ENCODE data around the gene TWF1.

Gene TWF1

DNA sequence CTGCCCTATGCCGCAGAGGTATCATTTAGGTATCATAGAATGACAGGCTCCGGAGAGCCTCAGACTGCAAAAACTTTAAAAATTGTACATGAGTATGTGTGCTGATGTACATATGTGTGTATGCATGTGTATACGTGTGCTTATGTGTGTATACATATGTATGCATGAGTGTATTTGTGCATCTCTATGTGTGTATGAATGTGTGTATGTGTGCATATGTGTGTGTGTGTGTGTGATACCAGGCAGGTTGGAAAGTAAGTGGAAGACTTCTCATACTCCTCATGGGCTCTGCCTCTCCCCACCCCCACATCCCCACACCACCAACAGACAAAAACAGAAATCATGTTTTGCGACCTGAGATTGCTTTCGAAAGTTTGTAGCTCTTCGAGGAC, 29.1 kb upstream of the TWF1 start:
- Histone ChIP-seq H3K36me3 (ENCODE audit: control insufficient read depth, insufficient read depth, low read length) (no peaks in the 10 kb centered on the region), H3K4me3 (ENCODE audit: low read length) (peak overlapping the region; percentile 97; the same call in 1 of the 2 replicates), H3K27ac (ENCODE audit: low read length) (no peak overlapping the region), H3K4me1 (ENCODE audit: control insufficient read depth, insufficient read depth, low read length) (no peaks in the 10 kb centered on the region), H3K27me3 (ENCODE audit: control insufficient read depth, insufficient read depth, low read length) (peaks cover 8% of the 10 kb centered on the region; the same call in 1 of the 2 replicates), H3K9me3 (ENCODE audit: control insufficient read depth, insufficient read depth, low read length) (no peaks in the 10 kb centered on the region)
- no CpG with 5 or more reads among the region's 6 CpGs for WGBS (ENCODE audit: insufficient coverage, insufficient read length)
- DNase-seq (ENCODE audit: low read depth, low spot score) = no peak

DNA sequence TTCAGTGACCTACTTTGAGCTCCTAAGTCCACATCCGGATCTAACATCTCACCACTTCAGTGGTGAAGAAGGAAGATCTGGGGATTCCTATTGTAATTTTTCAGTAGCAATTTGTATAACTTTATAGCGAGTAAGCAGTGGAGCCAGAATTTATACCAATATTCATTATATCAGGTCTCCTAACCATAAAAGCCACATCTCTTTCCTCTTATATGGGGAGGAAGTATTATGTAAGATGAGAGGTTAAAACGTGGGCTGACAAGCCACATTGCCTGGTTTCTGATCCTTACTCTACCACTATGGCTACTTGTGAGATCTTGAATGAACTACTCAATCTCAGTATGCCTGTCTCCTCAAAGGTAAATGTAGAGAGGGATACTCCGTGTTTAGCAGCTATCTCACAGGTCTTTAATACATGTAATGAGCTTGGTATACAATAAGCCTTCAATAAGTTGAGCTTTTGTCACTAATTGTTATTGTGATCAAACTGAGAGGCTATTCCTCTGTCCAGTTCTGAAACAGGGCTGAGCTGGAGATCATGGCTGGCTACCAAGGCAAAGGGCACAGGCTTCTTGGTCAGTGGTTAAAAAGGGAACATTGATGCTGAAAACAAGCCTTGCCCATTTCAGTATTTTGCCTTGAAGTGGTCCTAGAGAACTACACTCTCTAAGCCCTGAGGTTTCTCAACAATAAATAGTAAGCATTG, 26.5 kb upstream of the TWF1 start:
- H3K27me3 ChIP-seq (ENCODE audit: control insufficient read depth, insufficient read depth, low read length) = peaks cover 8% of the 10 kb centered on the region; the same call in 1 of the 2 replicates
- no peak for DNase-seq (ENCODE audit: low read depth, low spot score)
- H3K27ac ChIP-seq (ENCODE audit: low read length) = no peak overlapping the region
- no peaks in the 10 kb centered on the region for H3K4me1 ChIP-seq (ENCODE audit: control insufficient read depth, insufficient read depth, low read length)
- H3K4me3 ChIP-seq (ENCODE audit: low read length) = no peak overlapping the region
- WGBS (ENCODE audit: insufficient coverage, insufficient read length) = no CpG with 5 or more reads among the region's 4 CpGs
- no peaks in the 10 kb centered on the region for H3K36me3 ChIP-seq (ENCODE audit: control insufficient read depth, insufficient read depth, low read length)
- no peaks in the 10 kb centered on the region for H3K9me3 ChIP-seq (ENCODE audit: control insufficient read depth, insufficient read depth, low read length)

DNA sequence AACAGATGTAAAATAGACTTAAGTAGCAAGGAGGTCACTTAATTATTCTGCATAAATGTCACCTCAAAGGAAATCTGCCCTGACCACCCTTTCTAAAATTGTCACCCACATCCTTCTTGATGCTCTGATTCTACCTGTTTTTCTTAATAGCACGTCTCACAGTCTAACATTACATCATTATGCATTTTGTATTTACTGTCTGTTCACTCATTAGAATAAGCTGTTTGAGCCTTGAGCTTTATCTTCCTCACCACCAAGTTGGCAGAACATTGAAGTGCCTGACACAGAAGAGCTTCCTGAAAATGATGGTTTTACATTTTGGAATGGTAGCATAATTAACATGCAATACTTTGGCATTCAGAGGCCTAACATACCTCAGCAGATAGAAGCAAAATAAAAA, 21.0 kb upstream of the TWF1 start:
- H3K4me3 ChIP-seq (ENCODE audit: low read length) = no peak overlapping the region
- DNase-seq (ENCODE audit: low read depth, low spot score) = no peak
- no CpG with 5 or more reads among the region's 1 CpG for WGBS (ENCODE audit: insufficient coverage, insufficient read length)

DNA sequence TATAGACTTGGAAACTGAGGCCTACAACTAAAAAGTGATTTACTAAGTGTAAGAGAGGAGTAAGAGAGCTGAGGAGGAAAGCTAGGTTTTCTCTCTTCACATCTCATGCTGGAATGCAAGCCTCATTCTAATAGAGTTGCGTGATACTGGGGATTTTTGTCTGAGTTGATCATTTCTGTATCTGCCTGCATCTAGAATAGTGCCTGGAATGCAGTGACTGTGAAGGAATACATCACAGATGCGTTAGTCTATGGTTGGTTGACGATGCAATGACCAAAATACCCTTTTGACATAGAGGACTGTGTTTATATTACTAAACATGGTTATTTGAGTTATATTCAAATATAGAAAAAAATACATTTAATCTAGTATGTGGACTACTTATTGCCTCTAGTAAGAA, 20.6 kb upstream of the TWF1 start:
- H3K9me3 ChIP-seq (ENCODE audit: control insufficient read depth, insufficient read depth, low read length) = no peaks in the 10 kb centered on the region
- no CpG with 5 or more reads among the region's 3 CpGs for WGBS (ENCODE audit: insufficient coverage, insufficient read length)
- H3K4me1 ChIP-seq (ENCODE audit: control insufficient read depth, insufficient read depth, low read length) = no peaks in the 10 kb centered on the region; the same call in 1 of the 2 replicates
- DNase-seq (ENCODE audit: low read depth, low spot score) = no peak
- H3K27ac ChIP-seq (ENCODE audit: low read length) = no peak overlapping the region
- H3K27me3 ChIP-seq (ENCODE audit: control insufficient read depth, insufficient read depth, low read length) = no peaks in the 10 kb centered on the region
- no peaks in the 10 kb centered on the region for H3K36me3 ChIP-seq (ENCODE audit: control insufficient read depth, insufficient read depth, low read length)
- no peak overlapping the region for H3K4me3 ChIP-seq (ENCODE audit: low read length)

More for the DNA sequence above, 21.0 kb upstream of the TWF1 start:
- Histone ChIP-seq H3K27ac (ENCODE audit: low read length) (no peak overlapping the region), H3K9me3 (ENCODE audit: control insufficient read depth, insufficient read depth, low read length) (no peaks in the 10 kb centered on the region), H3K27me3 (ENCODE audit: control insufficient read depth, insufficient read depth, low read length) (no peaks in the 10 kb centered on the region), H3K36me3 (ENCODE audit: control insufficient read depth, insufficient read depth, low read length) (no peaks in the 10 kb centered on the region), H3K4me1 (ENCODE audit: control insufficient read depth, insufficient read depth, low read length) (no peaks in the 10 kb centered on the region; the same call in 1 of the 2 replicates)

DNA sequence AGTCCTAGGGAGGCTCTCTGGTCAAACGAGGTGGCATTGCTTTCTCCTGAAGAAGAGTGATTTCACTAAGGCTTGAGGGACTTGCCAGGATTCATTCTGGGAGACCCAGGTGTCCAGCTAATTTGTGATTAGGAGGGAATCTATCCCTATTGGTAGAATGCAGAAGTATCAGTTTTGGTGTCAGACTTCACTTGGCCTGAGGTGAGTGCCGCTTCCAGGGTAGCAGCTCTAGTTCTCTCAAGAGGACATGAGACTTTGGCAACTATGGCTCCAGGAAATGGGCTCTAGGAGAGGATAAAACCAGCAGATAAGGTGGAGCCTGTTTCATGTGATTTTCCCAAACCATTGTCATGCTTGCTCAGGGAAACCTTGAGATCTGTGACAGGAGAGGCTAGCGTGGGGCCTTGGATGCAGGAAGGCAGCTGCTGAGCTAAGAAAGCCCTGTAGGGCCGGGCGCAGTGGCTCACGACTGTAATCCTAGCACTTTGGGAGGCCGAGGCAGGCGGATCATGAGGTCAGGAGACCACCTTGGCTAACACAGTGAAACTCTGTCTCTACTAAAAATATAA, 18.2 kb upstream of the TWF1 start:
- Histone ChIP-seq H3K36me3 (ENCODE audit: control insufficient read depth, insufficient read depth, low read length) (no peaks in the 10 kb centered on the region), H3K4me3 (ENCODE audit: low read length) (no peak overlapping the region), H3K9me3 (ENCODE audit: control insufficient read depth, insufficient read depth, low read length) (no peaks in the 10 kb centered on the region), H3K27ac (ENCODE audit: low read length) (no peak overlapping the region), H3K27me3 (ENCODE audit: control insufficient read depth, insufficient read depth, low read length) (no peaks in the 10 kb centered on the region), H3K4me1 (ENCODE audit: control insufficient read depth, insufficient read depth, low read length) (no peaks in the 10 kb centered on the region; the same call in 1 of the 2 replicates)
- WGBS (ENCODE audit: insufficient coverage, insufficient read length) = no CpG with 5 or more reads among the region's 8 CpGs
- DNase-seq (ENCODE audit: low read depth, low spot score) = no peak

DNA sequence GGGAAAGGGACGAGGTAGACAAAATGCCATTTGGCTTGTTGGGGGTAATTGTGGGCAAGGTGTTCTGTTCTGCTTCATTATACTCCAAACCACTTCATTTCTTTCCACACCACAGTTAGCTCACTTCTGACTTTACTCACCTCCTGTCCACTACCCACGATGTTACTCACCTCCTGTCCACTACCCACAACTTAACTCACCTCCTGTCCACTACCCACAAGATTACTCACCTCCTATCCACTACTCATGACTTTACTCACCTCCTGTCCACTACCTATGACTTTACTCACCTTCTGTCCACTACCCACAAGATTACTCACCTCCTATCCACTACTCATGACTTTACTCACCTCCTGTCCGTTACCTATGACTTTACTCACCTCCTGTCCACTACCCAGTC, 10.1 kb upstream of the TWF1 start:
- Histone ChIP-seq H3K4me1 (ENCODE audit: control insufficient read depth, insufficient read depth, low read length) (no peaks in the 10 kb centered on the region), H3K36me3 (ENCODE audit: control insufficient read depth, insufficient read depth, low read length) (no peaks in the 10 kb centered on the region), H3K9me3 (ENCODE audit: control insufficient read depth, insufficient read depth, low read length) (no peaks in the 10 kb centered on the region), H3K27ac (ENCODE audit: low read length) (no peak overlapping the region), H3K27me3 (ENCODE audit: control insufficient read depth, insufficient read depth, low read length) (no peaks in the 10 kb centered on the region), H3K4me3 (ENCODE audit: low read length) (no peak overlapping the region)
- WGBS (ENCODE audit: insufficient coverage, insufficient read length) = no CpG with 5 or more reads among the region's 3 CpGs
- DNase-seq (ENCODE audit: low read depth, low spot score) = no peak

DNA sequence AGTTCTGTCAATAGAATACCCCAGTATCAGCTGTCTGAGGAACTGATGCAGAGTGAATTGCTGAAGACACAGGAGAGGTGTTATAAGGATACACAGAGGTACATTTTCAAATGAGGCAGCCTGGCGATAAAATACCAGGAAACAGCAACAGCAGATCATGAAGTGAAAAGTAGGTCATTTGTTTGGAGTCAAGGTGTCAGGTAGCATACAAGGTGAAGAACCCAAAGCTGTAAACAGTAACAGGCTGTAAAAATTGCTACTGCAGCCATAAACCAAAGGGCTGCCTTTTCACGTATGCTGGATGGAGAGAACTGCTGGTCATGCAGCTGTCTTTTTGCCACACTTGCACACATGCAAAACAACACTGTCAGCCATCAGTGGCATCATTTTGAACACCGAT, 9.3 kb upstream of the TWF1 start:
- DNase-seq (ENCODE audit: low read depth, low spot score) = no peak
- no peak overlapping the region for H3K4me3 ChIP-seq (ENCODE audit: low read length)
- no peaks in the 10 kb centered on the region for H3K9me3 ChIP-seq (ENCODE audit: control insufficient read depth, insufficient read depth, low read length)
- H3K27me3 ChIP-seq (ENCODE audit: control insufficient read depth, insufficient read depth, low read length) = no peaks in the 10 kb centered on the region
- no CpG with 5 or more reads among the region's 3 CpGs for WGBS (ENCODE audit: insufficient coverage, insufficient read length)
- no peak overlapping the region for H3K27ac ChIP-seq (ENCODE audit: low read length)
- H3K36me3 ChIP-seq (ENCODE audit: control insufficient read depth, insufficient read depth, low read length) = no peaks in the 10 kb centered on the region
- no peaks in the 10 kb centered on the region for H3K4me1 ChIP-seq (ENCODE audit: control insufficient read depth, insufficient read depth, low read length)

DNA sequence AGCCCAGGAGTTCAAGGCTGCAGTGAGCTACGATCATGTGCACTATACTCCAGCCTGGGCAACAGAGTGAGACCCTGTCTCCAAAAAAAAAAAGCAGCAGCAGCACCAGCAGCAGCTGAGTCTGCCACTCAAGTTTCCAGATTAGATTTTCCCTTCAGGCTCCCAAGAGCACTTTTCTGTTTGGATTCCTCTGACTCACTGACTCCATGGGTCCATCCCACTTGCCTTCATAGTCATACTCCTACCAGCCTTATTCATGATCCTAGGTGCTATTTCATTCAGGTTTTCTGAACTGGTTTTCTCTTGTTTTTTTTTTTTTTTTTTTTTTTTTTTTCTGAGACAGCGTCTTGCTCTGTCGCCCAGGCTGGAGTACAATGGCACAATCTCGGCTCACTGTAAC, 6.8 kb upstream of the TWF1 start:
- Histone ChIP-seq H3K9me3 (ENCODE audit: control insufficient read depth, insufficient read depth, low read length) (no peaks in the 10 kb centered on the region), H3K27ac (ENCODE audit: low read length) (no peak overlapping the region), H3K4me1 (ENCODE audit: control insufficient read depth, insufficient read depth, low read length) (no peaks in the 10 kb centered on the region), H3K27me3 (ENCODE audit: control insufficient read depth, insufficient read depth, low read length) (no peaks in the 10 kb centered on the region), H3K4me3 (ENCODE audit: low read length) (no peak overlapping the region), H3K36me3 (ENCODE audit: control insufficient read depth, insufficient read depth, low read length) (no peaks in the 10 kb centered on the region)
- no CpG with 5 or more reads among the region's 4 CpGs for WGBS (ENCODE audit: insufficient coverage, insufficient read length)
- no peak for DNase-seq (ENCODE audit: low read depth, low spot score)

DNA sequence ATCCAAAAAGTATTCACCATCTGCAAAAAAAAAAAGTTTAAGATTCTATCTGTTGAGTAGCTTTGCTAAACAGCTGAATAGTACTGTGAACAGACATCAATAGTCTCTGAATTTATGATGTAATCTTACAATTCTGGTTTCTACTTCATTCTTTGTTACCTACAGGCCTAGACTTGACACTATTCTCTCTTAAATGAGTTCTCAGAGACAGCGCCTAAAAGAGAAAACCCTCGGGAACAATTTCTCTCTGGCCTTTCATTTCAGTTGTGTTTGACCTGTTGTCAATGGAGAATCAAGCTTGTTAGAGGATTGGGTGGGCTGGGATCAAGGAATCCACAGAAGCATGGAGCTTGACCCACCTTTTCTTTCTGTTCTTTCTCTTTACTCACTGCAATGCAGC, 5.9 kb upstream of the TWF1 start:
- Histone ChIP-seq H3K4me3 (ENCODE audit: low read length) (no peak overlapping the region), H3K4me1 (ENCODE audit: control insufficient read depth, insufficient read depth, low read length) (no peaks in the 10 kb centered on the region), H3K36me3 (ENCODE audit: control insufficient read depth, insufficient read depth, low read length) (no peaks in the 10 kb centered on the region), H3K27ac (ENCODE audit: low read length) (no peak overlapping the region), H3K27me3 (ENCODE audit: control insufficient read depth, insufficient read depth, low read length) (no peaks in the 10 kb centered on the region), H3K9me3 (ENCODE audit: control insufficient read depth, insufficient read depth, low read length) (no peaks in the 10 kb centered on the region)
- DNase-seq (ENCODE audit: low read depth, low spot score) = no peak
- no CpG with 5 or more reads among the region's 2 CpGs for WGBS (ENCODE audit: insufficient coverage, insufficient read length)

DNA sequence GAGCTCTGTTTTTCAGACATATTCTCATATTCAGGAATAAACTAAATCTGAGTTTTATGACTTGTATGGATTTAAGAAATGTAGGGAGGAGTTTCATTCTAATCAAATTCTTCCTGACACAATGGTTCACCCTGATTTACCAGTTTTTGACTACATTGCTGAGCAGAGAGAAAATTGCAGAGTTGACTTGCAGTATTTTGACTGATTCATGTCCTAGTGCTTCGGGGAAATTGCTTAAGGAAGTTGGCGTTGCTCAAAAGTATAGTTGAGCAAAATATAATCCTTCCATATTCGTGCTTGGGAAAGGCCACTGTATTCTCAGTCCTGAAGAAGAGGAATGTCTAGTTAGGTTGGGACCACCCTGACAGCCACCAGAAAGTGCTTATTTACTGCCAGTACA, 1.3 kb upstream of the TWF1 start:
- H3K4me1 ChIP-seq (ENCODE audit: control insufficient read depth, insufficient read depth, low read length) = no peaks in the 10 kb centered on the region
- WGBS (ENCODE audit: insufficient coverage, insufficient read length) = no CpG with 5 or more reads among the region's 3 CpGs
- no peaks in the 10 kb centered on the region for H3K27me3 ChIP-seq (ENCODE audit: control insufficient read depth, insufficient read depth, low read length)
- no peak for DNase-seq (ENCODE audit: low read depth, low spot score)
- no peak overlapping the region for H3K4me3 ChIP-seq (ENCODE audit: low read length)
- H3K36me3 ChIP-seq (ENCODE audit: control insufficient read depth, insufficient read depth, low read length) = no peaks in the 10 kb centered on the region
- H3K27ac ChIP-seq (ENCODE audit: low read length) = no peak overlapping the region
- no peaks in the 10 kb centered on the region for H3K9me3 ChIP-seq (ENCODE audit: control insufficient read depth, insufficient read depth, low read length)

DNA sequence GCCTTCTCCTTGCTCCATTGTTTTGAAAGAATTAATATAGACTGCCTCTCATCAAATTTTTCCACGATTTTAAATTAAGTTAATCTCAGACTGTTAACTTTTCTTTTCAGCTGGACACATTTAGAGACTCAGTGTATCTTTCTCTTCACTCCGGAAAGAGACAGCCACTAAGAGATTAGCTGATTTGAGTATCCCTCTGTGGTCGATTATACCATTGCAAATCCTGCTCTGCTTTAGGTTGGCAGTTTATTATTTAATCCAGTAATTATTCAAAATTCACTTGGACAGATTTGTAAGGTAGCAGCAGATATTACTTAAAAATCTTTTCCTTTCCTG, 588 bp upstream of the TWF1 start:
- no CpG with 5 or more reads among the region's 3 CpGs for WGBS (ENCODE audit: insufficient coverage, insufficient read length)
- no peak for DNase-seq (ENCODE audit: low read depth, low spot score)
- Histone ChIP-seq H3K36me3 (ENCODE audit: control insufficient read depth, insufficient read depth, low read length) (no peaks in the 10 kb centered on the region), H3K27me3 (ENCODE audit: control insufficient read depth, insufficient read depth, low read length) (no peaks in the 10 kb centered on the region), H3K27ac (ENCODE audit: low read length) (no peak overlapping the region), H3K4me3 (ENCODE audit: low read length) (peak overlapping the region; percentile 82; the same call in 1 of the 2 replicates), H3K9me3 (ENCODE audit: control insufficient read depth, insufficient read depth, low read length) (no peaks in the 10 kb centered on the region), H3K4me1 (ENCODE audit: control insufficient read depth, insufficient read depth, low read length) (no peaks in the 10 kb centered on the region)

All from iPS DF 6.9 (cell line).